ENCODE measurements around the gene GNG14.
"Not testable (repeated sequence)": the region's sequence is repeated elsewhere in the genome, so short reads cannot be mapped to it uniquely, and the experiment has no call there.

GNG14 gene

DNA sequence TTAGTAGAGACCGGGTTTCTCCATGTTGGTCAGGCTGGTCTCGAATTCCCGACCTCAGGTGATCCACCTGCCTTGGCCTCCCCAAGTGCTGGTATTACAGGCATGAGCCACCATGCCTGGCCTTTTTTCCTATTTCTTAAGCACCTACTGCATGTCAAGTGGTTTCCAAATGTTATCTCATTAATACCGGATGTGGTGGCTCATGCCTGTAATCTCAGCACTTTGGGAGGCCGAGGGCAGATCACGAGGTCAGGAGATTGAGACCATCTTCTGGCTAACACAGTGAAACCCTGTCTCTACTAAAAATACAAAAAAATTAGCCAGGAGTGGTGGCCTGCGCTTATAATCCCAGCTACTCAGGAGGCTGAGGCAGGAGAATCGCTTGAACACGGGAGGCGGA is 37.8 kb downstream of the GNG14 start:
- DNase-seq, result not testable (repeated sequence)

DNA sequence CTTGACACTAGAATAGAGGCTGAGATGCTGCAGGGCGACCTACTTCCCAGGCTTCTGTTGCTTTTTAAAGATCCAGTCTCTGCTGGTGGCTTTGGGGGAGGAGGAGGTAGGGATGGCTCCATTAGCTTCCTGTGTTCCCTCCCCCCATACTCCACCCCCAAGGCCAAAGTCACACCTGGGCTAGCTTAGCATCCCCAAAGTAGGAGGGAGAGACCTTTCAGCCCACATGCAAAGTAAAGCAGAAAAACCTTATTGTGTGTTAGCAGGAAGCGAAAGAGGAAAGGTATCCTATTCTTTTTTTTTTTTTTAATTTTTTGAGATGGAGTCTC is 39.2 kb downstream of the GNG14 start:
- DNase-seq, result no peak

DNA sequence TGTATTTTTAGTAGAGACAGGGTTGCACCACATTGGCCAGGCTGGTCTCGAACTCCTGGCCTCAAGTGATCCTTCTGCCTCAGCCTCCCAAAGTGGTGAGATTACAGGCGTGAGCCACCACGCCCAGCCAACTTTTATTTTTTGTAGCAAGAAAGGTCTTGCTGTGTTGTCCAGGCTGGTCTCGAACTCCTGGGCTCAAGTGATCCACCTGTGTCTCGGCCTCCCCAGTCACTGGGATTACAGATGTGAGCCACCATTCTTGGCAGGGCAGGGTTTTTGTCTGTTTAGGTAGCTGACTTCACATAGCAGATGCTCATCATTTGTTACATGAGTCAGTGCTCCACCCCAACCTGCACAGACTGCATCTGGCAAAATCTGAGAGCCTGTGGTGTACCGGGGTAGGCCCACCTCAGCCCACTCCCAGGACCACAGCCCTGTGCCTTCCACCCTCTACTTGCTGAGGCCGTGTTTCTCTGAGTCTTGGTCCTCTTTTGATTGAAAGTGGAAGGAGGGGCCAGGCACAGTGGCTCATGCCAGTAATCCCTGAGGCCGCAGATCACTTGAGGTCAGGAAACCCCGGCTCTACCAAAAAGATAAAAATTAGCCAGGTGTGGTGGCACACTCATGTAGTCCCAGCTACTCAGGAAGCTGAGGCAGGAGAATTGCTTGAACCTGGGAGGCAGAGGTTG is 40.1 kb downstream of the GNG14 start:
- no peak for DNase-seq

DNA sequence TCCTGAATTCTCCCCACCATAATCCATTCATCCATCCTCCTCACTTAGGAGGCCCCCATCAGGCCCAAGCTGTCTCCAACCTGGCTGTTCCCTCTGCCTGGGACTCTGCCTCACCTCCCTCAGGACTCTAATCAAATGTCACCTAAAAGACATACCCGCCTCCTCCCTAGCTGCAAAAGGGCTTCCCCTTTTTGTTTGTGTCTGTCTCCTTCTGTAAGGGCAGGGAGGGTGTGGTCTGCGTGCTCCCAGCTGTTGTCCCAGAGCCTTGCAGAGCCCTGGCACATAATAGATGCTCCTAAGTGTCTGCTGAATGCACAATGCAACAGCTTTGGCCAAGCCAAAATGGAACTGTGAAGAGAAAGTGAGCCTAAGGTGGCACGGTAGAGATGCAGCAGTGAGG is 42.3 kb downstream of the GNG14 start:
- DNase-seq, result no peak

DNA sequence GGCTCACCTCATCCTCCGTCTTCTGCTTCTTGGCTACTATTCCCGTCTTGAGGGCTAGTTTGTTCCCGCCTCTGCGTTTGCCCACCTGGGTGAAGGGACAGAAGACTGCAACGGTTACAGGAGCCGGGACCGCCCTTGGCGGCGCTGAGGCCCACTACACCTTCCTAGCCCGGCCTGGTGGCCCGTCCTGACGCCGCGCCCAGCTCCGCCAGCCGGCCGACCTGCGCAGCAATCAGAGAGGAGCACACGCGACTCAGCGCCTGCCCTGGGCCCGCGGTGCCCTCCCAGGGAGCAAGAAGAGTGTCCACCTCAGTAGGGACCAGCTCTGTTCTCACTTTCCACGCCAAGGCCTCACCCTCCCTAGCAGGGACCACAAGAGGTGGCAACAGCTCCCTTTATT is 43.5 kb downstream of the GNG14 start:
- DNase-seq, result no peak

DNA sequence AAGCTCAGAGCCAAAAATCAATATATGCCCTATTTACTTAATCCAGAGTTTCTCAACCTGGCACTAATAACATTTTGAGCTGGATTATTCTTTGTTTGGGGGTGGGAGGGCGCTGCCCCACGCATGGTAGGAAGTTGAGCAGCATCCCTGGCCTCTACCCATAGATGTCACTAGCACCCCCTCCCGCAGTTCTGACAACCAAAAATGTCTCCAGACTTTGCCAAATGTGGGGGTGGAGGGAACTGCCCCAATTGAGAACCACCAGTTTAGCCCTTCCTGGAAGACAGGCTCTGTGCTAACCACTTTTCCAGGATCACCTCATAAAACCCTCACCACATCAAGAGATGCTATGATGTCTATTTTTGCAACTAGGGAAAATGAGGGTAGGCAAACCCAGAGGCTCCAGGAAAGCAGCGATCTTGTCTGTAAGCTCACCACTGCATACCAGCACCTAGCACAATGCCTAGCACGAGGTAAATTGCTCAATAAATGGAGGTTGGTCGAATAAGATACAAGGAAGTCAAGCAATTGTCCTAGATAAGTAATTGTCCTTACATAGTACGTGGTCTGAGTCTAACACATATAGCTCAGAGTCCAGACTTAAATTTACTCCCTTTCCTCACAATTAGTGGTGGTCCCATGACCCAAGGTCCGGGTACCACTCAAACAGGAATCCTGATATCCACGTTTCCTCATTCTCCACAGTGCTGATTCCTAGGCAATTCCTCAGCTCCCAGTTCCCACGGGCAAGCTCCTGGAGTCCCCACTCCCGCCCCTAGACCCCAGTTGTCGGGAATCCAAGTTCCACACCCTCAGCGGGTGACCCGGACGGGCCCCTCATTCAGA is 45.8 kb downstream of the GNG14 start:
- DNase-seq, result no peak

DNA sequence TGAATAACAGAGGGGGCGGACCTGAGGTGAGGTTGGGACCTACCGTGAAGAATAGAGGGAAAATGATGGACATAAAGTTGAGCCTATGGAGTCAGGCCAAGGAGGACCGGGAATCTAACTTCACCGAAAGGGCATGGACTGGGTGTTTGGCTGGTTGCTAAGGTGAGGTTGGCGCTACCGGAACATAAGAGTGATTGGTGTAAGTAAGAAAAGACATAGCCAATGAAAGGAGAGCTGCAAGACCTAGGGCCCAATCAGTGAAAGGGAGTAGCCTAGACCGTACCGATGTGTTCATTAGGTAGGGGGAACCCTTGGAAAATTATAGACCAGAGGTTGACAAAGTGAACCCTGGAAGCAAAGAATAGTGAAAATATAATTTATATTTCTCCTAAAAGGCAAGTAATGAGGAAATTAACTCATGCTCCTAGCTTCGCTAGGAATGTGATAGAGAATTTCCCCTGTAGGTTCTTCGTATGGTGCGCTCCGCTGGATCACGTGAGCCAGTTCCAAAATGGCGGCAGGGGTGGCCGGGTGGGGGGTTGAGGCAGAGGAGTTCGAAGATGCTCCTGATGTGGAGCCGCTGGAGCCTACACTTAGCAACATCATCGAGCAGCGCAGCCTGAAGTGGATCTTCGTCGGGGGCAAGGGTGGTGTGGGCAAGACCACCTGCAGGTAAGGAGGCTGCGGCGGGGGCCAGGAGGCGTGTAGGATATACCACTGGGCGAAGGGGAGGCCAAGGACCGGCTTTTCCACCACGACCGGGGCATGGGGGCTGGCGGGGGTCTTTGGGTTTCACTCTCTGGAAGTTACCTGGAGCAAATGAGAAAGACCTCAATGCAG is 49.4 kb downstream of the GNG14 start, which contains the start of gene GET3:
TSS of gene GET3 (plus strand) at position 503 of the 840 bp plus-strand sequence. CDS start at position 512, 9 bp downstream.
- peak; percentile 70 for DNase-seq

DNA sequence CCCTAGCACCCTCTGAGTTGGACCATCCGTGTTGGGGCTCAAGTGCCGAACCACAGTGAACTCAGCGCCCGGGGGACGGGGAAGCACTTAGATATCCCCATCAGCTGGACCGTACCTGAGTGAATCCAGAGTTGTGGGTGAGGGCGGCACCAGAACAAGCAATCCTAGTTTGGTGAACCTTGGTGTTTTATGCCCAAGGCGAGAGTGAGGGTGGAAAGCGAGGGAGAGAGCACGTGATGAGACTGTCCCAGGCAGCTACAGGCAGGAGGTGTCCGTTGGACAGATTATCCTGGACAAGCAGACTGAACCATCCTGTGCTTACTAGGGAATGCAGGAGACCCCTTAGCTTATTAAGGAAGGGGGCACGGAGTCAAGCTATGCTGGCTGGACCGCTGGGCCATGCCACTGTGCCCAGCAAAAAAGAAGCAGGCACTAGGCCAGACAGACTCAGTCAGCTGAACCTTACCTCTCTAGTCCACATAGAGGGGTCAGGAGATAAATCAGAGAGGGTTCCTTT is 50.1 kb downstream of the GNG14 start:
- DNase-seq, result no peak

All from T-helper 9 cell (primary cell).